Left ventricle myocardium inferior (tissue), 1 donor: ENCODE data around the gene ATN1. TPM values are rescaled to one million over a fixed set of nuclear protein-coding genes. Genes with fewer than 3 reads are reported as not detected.
A peak's percentile ranks its signal among the peaks of the same experiment; 100 is the strongest.

Source experiments
- DNase-seq: peaks from one replicate; pipeline ENCODE4 v3.0.0-alpha.2; 2020
- H3K27ac ChIP-seq: fragments of 200-600 bp; replicated peaks from 2 replicates; pipeline ENCODE4 v1.8.0; 2021
- H3K27me3 ChIP-seq: fragments of 200-600 bp; 2 replicates; pipeline ENCODE4 v1.8.0; 2021; ENCODE audit warnings: low read depth
- H3K36me3 ChIP-seq: fragments of 200-600 bp; 2 replicates; pipeline ENCODE4 v1.8.0; 2021
- H3K4me1 ChIP-seq: fragments of 200-600 bp; 2 replicates; pipeline ENCODE4 v1.8.0; 2021
- H3K4me3 ChIP-seq: fragments of 200-600 bp; 2 replicates; pipeline ENCODE4 v1.8.0; 2021; ENCODE audit warnings: mild to moderate bottlenecking, moderate library complexity
- H3K9me3 ChIP-seq: fragments of 200-600 bp; replicated peaks from 2 replicates; pipeline ENCODE4 v1.8.0; 2021
- CTCF ChIP-seq: fragments of 200-600 bp; IDR thresholded peaks from 2 replicates; pipeline ENCODE4 v1.8.0; 2021; ENCODE audit warnings: antibody characterized with exemption, mild to moderate bottlenecking, borderline replicate concordance
- intact Hi-C: fragments of 100-400 bp; cut with micrococcal nuclease; formaldehyde crosslinking; loops from one replicate; pipeline ENCODE4 v1.11.0; 2022
- total RNA-seq: library from RNA; stranded (reverse); fragmentation: NEBNext Ultra II Directional; extraction: Animal tissue kit (Norgen Biotek cat#: 25700); gene quantifications from one replicate; pipeline ENCODE4 v1.2.1, GENCODE V29; 2021
- donor health status: DM: no; HTN: yes; CAD: no; lungs with severe emphysema.

Gene ATN1
- total RNA-seq, 1 donor from 2014 or later, result 71.4 TPM

- no peaks in the 10 kb centered on the region for H3K27me3 ChIP-seq
- peaks cover 68% of the 10 kb centered on the region for H3K4me1 ChIP-seq
- peak; percentile 14 for DNase-seq
- intact Hi-C loops, result loop anchor here (10.0 kb wide), 1 partner anchor 54 kb away; the partner anchor contains the start of gene LPCAT3
- peak overlapping the region; percentile 38 for H3K4me3 ChIP-seq
- H3K36me3 ChIP-seq, result peaks cover 6% of the 10 kb centered on the region
- TF ChIP-seq CTCF, result no peak
- H3K9me3 ChIP-seq, result no peaks in the 10 kb centered on the region
- H3K27ac ChIP-seq, result peak overlapping the region; percentile 86
These were observed 33.0 kb downstream of the ATN1 start for GRCh38 chr12:6960593-6961277.

GRCh38 chr12:6961278-6961694 lies 33.5 kb downstream of the ATN1 start:
- H3K4me3 ChIP-seq, result peak overlapping the region; percentile 38
- no peak for TF ChIP-seq CTCF
- H3K9me3 ChIP-seq, result no peaks in the 10 kb centered on the region
- H3K4me1 ChIP-seq, result peaks cover 68% of the 10 kb centered on the region
- intact Hi-C loops, result loop anchor here (10.0 kb wide), 1 partner anchor 54 kb away; the partner anchor contains the start of gene LPCAT3
- H3K27ac ChIP-seq, result peak overlapping the region; percentile 86
- no peaks in the 10 kb centered on the region for H3K27me3 ChIP-seq
- DNase-seq, result peak; percentile 60
- peaks cover 12% of the 10 kb centered on the region for H3K36me3 ChIP-seq

- H3K4me1 ChIP-seq, result peaks cover 68% of the 10 kb centered on the region
- no peaks in the 10 kb centered on the region for H3K27me3 ChIP-seq
- intact Hi-C loops, result loop anchor here (10.0 kb wide), 1 partner anchor 53 kb away; the partner anchor contains the start of gene LPCAT3
- TF ChIP-seq CTCF, result peak; percentile 52
- H3K4me3 ChIP-seq, result peak overlapping the region; percentile 38
- H3K9me3 ChIP-seq, result no peaks in the 10 kb centered on the region
- DNase-seq, result peak; percentile 53
- H3K27ac ChIP-seq, result peak overlapping the region; percentile 86
- peaks cover 17% of the 10 kb centered on the region for H3K36me3 ChIP-seq
These were observed 34.0 kb downstream of the ATN1 start for GRCh38 chr12:6961695-6962284.

- no peaks in the 10 kb centered on the region for H3K9me3 ChIP-seq
- peak overlapping the region; percentile 38 for H3K4me3 ChIP-seq
- H3K27ac ChIP-seq, result peak overlapping the region; percentile 86
- H3K4me1 ChIP-seq, result peaks cover 68% of the 10 kb centered on the region
- DNase-seq, result peak; percentile 13
- H3K27me3 ChIP-seq, result no peaks in the 10 kb centered on the region
- peaks cover 23% of the 10 kb centered on the region for H3K36me3 ChIP-seq
- intact Hi-C loops, result loop anchor here (10.0 kb wide), 1 partner anchor 52 kb away; the partner anchor contains the start of gene LPCAT3
- no peak for TF ChIP-seq CTCF
These were observed 34.7 kb downstream of the ATN1 start for GRCh38 chr12:6962285-6963015.

- no peak overlapping the region for H3K4me3 ChIP-seq
- no peaks in the 10 kb centered on the region for H3K9me3 ChIP-seq
- peak; percentile 17 for DNase-seq
- H3K27ac ChIP-seq, result peak overlapping the region; percentile 86
- peaks cover 30% of the 10 kb centered on the region for H3K36me3 ChIP-seq
- H3K27me3 ChIP-seq, result no peaks in the 10 kb centered on the region
- intact Hi-C loops, result loop anchor here (10.0 kb wide), 1 partner anchor 52 kb away; the partner anchor contains the start of gene LPCAT3
- peaks cover 71% of the 10 kb centered on the region for H3K4me1 ChIP-seq
- no peak for TF ChIP-seq CTCF
These were observed 35.4 kb downstream of the ATN1 start for GRCh38 chr12:6963016-6963731.
